GM18951 (cell line): ENCODE measurements around the gene MFSD1.

Source experiments
- POLR2A ChIP-seq: IDR thresholded peaks from 4 replicates; pipeline ENCODE4 v1.6.1; 2011; ENCODE audit warnings: mild to moderate bottlenecking; ENCODE audit not compliant: insufficient read length, insufficient read depth; ENCODE audit errors: extremely low read depth
- in situ Hi-C: fragments of 300-500 bp; cut with MboI; formaldehyde crosslinking; loops from one replicate; pipeline ENCODE4 v1.12.0; 2022; ENCODE audit warnings: low sequenced_read_pairs, mixed read lengths, inconsistent platforms; ENCODE audit not compliant: unreplicated experiment

The MFSD1 gene, protein sequence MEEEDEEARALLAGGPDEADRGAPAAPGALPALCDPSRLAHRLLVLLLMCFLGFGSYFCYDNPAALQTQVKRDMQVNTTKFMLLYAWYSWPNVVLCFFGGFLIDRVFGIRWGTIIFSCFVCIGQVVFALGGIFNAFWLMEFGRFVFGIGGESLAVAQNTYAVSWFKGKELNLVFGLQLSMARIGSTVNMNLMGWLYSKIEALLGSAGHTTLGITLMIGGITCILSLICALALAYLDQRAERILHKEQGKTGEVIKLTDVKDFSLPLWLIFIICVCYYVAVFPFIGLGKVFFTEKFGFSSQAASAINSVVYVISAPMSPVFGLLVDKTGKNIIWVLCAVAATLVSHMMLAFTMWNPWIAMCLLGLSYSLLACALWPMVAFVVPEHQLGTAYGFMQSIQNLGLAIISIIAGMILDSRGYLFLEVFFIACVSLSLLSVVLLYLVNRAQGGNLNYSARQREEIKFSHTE

DNA sequence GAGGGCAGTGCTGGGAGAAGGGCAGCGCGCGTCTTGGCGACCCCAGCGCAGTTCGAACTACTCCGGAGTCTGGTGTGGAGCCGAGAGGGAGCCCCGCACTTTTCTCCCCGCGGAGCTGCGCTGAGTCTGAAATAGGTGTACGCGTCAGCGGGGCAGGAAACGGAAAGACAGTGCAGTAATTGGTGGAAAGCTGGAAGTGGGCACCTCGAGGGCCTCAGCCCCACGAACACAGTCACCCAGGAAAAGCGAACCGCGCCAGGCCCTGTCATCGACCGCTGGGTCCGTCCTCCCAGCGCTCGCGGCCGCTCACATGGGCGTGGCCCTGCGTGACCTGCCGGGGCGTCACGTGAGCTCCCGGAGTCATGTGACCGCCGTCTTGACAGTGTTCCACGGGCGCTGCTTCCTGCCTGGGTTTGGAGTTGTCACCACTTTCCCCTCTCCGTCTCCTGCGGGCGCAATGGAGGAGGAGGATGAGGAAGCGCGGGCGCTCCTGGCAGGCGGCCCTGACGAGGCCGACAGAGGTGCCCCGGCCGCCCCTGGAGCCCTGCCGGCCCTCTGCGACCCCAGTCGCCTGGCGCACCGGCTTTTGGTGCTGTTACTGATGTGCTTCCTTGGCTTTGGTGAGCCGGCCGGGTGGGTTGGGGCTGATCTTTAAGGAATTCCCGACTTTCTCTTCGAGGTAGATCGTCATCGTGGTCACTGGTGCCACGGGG lies at the start of gene MFSD1:
MFSD1 (plus strand) TSS at position 359 of the 713 bp plus-strand sequence; CDS start at position 458, 99 bp downstream.
- in situ Hi-C loops: no loop called here
- TF ChIP-seq POLR2A: peak; percentile 86

DNA sequence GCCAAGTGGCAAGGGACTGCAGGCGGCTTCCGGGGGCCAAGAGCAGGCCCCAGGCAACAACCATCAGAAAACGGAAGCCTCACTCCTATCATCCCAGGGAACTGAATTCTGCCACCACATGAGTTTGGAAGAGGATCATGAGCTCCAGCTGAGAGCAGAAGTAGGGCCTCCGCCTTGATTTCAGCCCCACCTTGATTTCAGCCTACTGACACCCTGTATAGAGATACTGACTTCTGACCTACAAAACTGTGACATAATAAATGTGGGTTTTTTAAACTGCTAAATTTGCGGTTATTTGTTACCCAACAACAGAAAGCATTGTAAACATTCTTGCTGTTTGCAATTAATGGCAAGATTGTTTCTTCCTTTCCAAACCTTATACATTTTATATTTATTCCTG lies 48.0 kb upstream of the MFSD1 start:
- TF ChIP-seq POLR2A: no peak
- in situ Hi-C loops: no loop called here

DNA sequence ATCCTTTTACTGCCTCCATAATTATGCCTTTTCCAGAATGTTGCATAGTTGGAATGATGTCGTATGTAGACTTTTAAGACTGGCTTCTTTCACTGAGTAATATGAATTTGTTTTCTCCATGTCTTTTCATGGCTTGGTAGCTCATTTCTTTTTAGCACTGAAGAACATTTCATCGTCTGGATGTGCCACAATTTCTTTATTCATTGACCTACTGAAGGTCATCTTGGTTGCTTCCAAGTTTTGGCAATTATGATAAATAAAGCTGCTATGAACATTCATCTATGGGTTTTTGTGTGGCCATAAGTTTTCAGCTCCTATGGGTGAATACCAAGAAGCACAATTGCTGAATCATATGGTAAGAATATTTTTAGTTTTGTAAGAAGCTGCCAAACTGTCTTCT lies 46.4 kb upstream of the MFSD1 start:
- in situ Hi-C loops: no loop called here
- no peak for TF ChIP-seq POLR2A

DNA sequence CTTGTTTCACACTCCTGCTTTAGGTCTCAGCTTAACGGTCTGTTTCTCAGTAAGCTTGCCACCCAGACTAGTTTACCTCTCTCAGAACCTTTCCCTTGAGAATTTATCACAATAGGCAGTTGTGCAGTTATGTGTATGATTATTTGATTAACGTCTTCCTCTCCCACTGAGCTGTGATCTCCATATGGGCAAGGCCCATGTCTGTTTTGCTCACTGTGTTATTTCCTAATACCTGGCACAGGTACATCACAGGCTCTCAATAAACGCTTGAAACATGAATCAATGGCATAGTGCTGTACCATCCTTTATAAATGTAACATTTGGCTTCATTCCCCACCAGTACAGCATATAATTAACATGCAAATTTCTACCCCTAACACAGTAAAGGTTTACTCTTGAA lies 40.5 kb upstream of the MFSD1 start:
- no peak for TF ChIP-seq POLR2A
- in situ Hi-C loops: no loop called here

DNA sequence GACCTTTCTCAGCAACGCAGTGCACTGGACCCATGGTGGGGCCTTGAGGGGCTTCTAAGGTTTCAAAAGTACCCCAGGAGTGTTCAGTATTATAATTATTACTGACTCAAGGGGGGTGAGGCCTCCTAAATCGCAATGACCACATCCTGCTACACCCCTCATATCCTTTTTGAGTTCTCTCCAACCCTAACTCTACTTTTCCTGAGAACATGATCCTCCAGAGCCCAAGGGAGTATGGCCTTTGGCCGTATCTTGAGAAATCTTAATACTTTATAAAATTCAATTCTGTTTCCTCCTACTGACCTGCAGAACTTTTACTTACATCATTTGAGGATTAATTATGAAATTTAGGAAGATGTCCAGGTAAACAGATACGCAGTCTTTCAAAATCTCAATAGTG lies 39.2 kb upstream of the MFSD1 start:
- in situ Hi-C loops: no loop called here
- TF ChIP-seq POLR2A: no peak

DNA sequence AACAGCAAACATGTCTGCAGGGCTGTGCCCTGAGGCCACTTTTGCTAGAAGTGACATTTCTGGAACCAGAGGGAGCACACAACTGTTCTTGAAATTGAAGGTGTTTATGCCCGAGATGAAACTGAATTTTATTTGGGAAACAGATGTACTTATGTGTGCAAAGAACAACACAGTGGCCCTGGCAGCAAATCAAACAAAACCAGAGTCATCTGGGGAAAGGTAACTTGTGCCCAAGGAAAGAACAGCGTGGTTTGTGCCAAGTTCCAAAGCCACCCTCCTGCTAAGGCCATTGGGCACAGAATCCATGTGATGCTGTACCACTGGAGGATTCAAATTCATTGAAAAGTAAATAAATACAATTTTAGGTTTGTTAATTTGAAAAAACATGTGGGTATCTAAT lies 38.4 kb upstream of the MFSD1 start:
- TF ChIP-seq POLR2A: no peak
- in situ Hi-C loops: no loop called here

DNA sequence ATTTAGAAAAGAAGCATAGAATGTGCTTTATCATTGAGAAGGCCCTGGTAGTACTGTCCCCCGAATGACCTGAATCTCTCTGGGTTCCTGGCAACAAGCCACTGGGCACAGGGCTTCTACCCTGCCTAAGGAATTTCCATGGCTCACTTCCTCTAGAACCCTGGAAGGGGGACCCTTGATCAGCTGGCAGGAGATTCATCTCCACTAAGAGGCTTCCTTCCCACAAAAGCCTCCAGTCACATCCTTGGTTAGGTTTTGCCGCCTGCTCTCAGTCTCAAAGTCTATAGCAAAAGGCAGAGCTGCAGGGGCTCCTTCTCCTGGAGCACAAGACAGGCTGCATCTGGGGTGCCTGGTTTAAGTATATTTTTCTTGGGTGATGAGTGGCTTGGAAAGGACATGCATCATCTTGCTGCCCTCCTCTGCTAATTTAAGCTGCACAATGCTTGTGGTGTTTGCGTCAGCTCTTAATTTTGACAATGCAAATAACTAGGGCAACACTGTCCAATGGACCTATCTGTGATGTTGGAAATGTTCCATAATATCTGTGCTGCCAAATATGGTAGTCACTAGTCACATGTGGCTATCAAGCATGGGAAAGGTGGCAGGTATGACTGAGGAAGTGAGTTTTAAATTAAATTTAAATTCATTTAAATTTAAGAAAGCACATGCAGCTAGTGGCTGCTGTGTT lies 36.2 kb upstream of the MFSD1 start:
- in situ Hi-C loops: no loop called here

DNA sequence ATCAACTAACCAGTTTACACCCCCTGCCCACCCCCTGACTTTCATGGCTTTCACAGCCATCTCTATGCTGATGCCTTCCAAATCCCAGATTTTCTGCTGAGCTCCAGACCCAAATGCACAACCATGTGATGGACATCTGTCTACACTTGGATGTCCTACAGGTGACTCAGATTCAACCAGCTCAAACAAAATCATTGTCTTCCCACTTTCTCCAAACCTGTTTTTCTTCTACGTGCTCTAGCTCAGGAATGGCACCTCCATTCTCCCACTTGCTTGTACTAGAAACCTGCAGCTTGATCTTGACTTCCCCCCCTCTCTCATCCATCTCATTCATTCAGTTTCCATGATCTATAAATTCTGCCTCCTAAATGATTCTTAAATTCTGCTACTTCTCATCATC lies 35.5 kb upstream of the MFSD1 start:
- no peak for TF ChIP-seq POLR2A
- in situ Hi-C loops: no loop called here

More for the DNA sequence above, 36.2 kb upstream of the MFSD1 start:
- TF ChIP-seq POLR2A: no peak

DNA sequence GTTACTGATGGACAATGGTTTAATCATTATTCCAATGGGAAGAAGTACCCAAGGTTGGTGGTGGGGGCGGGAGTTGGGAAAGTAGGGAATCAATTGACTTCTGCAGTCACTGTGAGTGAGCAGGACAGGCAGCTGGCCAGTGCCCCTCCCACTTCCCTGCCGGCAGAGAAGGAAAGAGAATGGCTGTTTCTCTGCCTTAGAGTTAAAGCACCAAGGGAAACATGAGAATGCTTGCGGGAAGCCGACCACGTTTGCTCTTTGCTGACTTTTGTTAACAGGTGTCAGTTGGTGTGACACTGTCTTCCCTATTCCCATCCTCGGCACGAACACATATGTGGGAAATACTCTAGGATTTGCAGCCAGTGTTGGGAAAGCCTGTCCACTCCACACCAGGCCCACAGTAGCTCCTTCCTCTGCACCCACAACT lies 33.5 kb upstream of the MFSD1 start:
- in situ Hi-C loops: no loop called here
- no peak for TF ChIP-seq POLR2A

DNA sequence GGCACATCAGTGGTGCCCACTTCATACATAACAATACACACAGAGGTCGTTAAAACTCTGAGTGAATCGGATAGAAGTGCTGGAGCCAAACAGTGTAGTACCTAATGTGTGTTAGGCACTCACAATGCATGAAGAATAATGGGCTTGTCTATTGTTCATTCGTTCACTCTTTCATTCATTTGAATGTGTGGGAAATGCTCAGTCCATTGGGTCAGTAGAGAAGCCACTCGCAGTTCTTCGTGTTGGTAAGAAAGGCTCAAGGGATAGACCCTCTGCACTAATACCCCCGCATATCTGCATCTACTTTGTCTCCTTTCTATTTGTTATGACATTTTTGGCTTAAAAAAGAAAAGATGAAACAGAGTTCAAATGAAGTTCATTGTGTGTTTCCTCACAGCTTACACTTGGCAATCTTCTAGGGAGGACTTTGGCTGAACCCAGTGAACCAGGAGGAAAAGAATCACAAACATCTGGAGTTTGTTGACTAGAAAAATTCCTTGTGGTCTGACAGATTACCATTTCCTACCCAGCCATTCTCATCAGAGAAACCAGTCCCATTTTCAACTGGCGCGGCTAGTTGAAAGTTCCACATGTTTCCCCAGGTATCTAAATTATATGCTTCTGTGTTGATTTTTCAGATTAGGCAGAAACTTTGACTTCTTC lies 32.8 kb upstream of the MFSD1 start:
- TF ChIP-seq POLR2A: no peak
- in situ Hi-C loops: no loop called here

DNA sequence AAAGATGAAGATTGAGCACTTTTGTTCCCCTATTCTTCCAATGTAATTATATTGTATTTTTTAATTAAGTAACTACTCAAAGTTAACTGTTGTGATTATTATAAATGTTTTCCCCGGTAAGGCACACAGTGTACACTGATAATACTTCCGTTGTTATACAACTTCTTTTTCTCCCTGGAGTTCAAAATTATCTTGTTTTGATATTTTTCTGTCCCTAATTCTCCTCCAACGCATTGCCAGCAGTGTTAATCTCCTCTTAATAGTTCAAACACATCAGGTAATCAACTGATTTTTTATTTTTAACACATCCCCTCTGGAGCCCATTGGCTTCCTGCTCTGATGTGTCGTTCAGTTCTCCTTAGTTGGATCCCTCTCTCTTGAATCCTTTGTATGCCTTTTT lies 32.3 kb upstream of the MFSD1 start:
- in situ Hi-C loops: no loop called here
- TF ChIP-seq POLR2A: no peak

DNA sequence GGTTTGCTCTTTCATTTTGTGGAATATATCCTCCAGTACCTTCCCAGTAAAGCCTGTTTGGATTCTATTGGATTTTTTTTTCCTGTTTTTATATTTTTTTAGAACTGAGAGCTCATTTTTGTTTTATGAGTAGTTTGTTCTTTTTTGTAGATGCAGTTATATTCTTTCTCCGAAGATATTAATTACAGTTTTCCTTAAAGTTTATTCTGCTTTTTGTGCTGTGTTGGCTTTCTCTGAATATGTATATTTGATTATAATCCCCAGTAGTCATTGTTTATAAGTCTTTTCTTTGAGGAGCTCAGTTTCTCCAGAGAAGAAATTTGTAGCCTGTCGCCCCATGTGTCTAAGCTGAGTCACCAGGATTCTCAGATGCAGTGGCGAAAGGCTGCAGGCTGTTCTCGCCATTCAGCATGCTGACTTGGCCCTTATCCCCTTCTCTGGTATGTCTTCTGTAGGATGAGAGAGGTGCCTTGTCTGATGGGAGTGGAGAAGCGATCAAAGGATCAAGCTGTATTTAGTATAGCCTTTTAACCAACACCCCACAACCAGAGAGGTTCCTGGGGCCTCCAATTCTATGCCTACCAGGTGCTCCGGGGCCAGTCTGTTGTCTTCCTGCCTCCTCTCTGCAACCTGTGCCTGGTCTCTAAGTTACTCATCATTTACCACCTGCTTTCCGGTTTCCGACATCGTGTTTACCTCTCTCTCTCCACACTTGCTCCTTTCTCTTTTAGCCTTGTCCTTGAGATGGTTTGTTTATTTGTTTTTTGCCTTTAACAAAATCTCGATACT lies 31.7 kb upstream of the MFSD1 start:
- in situ Hi-C loops: no loop called here

More for the DNA sequence above, 31.7 kb upstream of the MFSD1 start:
- no peak for TF ChIP-seq POLR2A
